ENCODE data around the gene PDCD7.
A peak's percentile ranks its signal among the peaks of the same experiment; 100 is the strongest.
"Not testable (repeated sequence)": the region's sequence is repeated elsewhere in the genome, so short reads cannot be mapped to it uniquely, and the experiment has no call there.

Gene PDCD7

DNA sequence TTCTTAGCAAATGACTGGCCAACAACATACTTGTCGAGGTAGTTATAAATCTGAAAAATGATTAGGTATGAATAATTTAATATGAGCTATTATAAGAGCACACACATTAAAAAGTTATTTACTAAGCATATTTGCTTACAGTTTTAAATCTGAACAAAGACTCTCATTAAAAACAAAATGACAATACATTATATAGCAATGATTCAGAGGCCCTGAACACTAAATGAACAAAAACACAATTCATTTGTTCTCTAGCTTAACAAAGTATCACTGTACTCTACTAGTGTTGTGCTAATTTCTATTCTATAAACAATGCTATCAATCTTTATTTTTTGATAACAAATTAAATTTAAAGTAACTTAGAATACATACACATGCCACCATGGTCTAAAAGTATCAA is 30.5 kb upstream of the PDCD7 start:
- peaks cover 8 to 19% of the 10 kb centered on the region in 2 donors for H3K36me3 ChIP-seq (ENCODE audit: control insufficient read depth in 1 of 2, insufficient read depth in 2 of 2, low read length in 2 of 2)

DNA sequence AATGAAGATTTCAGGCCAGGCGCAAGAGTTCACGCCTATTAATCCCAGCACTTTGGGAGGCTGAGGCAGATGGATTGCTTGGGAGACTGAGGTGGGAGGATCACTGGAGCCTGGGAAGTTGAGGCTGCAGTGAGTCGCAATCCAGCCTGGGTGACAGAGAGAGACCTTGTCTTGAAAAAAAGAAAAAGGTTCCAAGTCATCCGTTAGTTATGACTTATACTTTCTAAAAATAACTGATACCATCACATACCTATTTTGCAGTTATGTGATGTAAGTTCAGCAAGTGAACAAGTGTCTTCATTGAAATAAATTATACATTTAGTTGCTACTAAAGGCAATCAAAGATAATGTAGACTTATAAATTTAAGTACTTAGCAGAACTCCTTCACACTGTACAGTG is 29.4 kb upstream of the PDCD7 start:
- Histone ChIP-seq H3K4me1 (ENCODE audit: control insufficient read depth in 1 of 2, insufficient read depth in 2 of 2, low read length in 2 of 2) (no peaks in the 10 kb centered on the region), H3K27ac (ENCODE audit: low read length) (no peak overlapping the region), H3K4me3 (ENCODE audit: low read depth in 1 of 2, low read length in 2 of 2) (no peak overlapping the region), H3K36me3 (ENCODE audit: control insufficient read depth in 1 of 2, insufficient read depth in 2 of 2, low read length in 2 of 2) (peaks cover 14 to 30% of the 10 kb centered on the region in 2 donors), H3K27me3 (ENCODE audit: low read depth, low read length) (no peaks in the 10 kb centered on the region), H3K9me3 (ENCODE audit: control insufficient read depth in 1 of 2, low read length in 2 of 2) (no peaks in the 10 kb centered on the region)

More for the DNA sequence above, 30.5 kb upstream of the PDCD7 start:
- H3K27me3 ChIP-seq (ENCODE audit: low read depth, low read length), result no peaks in the 10 kb centered on the region
- no peaks in the 10 kb centered on the region for H3K4me1 ChIP-seq (ENCODE audit: control insufficient read depth in 1 of 2, insufficient read depth in 2 of 2, low read length in 2 of 2)
- H3K27ac ChIP-seq (ENCODE audit: low read length), result no peak overlapping the region
- no peaks in the 10 kb centered on the region for H3K9me3 ChIP-seq (ENCODE audit: control insufficient read depth in 1 of 2, low read length in 2 of 2)
- H3K4me3 ChIP-seq (ENCODE audit: low read depth in 1 of 2, low read length in 2 of 2), result no peak overlapping the region

DNA sequence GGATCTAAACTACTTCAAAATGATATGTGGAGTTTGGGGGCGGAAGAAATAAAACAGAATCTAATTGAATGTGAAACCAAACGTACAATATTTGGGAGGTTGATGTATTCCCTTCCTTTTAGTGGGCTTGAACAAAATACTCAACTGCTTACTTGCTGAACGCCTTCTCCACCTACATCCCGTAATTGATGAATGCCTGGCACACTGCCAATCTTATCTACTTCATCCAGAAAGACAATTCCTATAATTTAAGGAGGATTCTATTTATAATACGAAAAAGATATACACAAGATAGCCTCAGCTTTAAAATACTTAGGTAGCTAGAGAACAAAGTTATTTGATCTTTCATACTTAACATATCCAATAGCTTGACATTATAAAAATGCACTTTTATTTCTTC is 23.1 kb upstream of the PDCD7 start:
- no peaks in the 10 kb centered on the region for H3K27me3 ChIP-seq (ENCODE audit: low read depth, low read length)
- no peak overlapping the region for H3K4me3 ChIP-seq (ENCODE audit: low read depth in 1 of 2, low read length in 2 of 2)
- no peak overlapping the region for H3K27ac ChIP-seq (ENCODE audit: low read length)
- H3K4me1 ChIP-seq (ENCODE audit: control insufficient read depth in 1 of 2, insufficient read depth in 2 of 2, low read length in 2 of 2), result no peaks in the 10 kb centered on the region
- H3K36me3 ChIP-seq (ENCODE audit: control insufficient read depth in 1 of 2, insufficient read depth in 2 of 2, low read length in 2 of 2), result peaks cover 55 to 58% of the 10 kb centered on the region in 2 donors
- H3K9me3 ChIP-seq (ENCODE audit: control insufficient read depth in 1 of 2, low read length in 2 of 2), result no peaks in the 10 kb centered on the region

DNA sequence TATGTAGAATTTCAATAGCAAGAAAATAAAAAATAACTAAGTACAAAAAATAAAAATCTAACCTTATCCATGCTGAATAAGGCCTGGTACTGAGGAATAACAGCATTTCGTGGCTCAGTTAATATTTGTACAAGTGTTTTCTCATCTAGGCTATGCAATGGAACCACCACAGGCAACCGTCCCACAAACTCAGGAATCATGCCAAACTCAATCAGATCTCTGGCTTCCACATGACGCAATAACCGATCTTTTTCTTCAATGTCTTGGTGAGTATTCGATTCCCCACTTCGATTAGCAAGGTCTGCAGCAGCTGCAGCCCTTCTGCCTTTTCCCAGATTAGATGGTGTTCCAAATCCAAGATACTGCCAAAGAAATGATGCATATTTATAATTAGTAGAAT is 21.1 kb upstream of the PDCD7 start:
- H3K9me3 ChIP-seq (ENCODE audit: control insufficient read depth in 1 of 2, low read length in 2 of 2), result no peaks in the 10 kb centered on the region
- no peaks in the 10 kb centered on the region for H3K27me3 ChIP-seq (ENCODE audit: low read depth, low read length)
- peaks cover 56 to 71% of the 10 kb centered on the region in 2 donors for H3K36me3 ChIP-seq (ENCODE audit: control insufficient read depth in 1 of 2, insufficient read depth in 2 of 2, low read length in 2 of 2)
- H3K4me3 ChIP-seq (ENCODE audit: low read depth in 1 of 2, low read length in 2 of 2), result no peak overlapping the region
- H3K27ac ChIP-seq (ENCODE audit: low read length), result no peak overlapping the region
- no peaks in the 10 kb centered on the region for H3K4me1 ChIP-seq (ENCODE audit: control insufficient read depth in 1 of 2, insufficient read depth in 2 of 2, low read length in 2 of 2)

DNA sequence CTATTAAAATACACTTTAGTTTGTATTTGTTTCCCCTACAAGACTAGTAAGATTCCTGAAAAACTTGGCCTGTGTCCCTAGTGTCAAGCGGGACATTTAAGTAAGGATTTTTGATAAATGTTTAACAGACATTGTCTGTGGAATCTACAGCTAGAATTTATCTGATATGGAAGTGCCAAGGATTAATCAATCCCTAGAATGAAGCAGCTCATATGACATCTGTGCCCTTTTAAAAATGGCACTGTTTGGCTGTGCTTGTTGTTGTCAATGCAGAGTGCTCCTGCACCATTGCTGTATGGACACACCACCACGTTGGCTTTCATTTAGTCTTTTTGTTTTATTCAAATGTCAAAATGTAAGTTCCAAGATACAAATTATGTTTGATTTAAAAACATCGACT is 14.3 kb upstream of the PDCD7 start:
- no peaks in the 10 kb centered on the region for H3K27me3 ChIP-seq (ENCODE audit: low read depth, low read length)
- H3K27ac ChIP-seq (ENCODE audit: low read length), result no peak overlapping the region
- no peaks in the 10 kb centered on the region for H3K4me1 ChIP-seq (ENCODE audit: control insufficient read depth in 1 of 2, insufficient read depth in 2 of 2, low read length in 2 of 2)
- no peak overlapping the region for H3K4me3 ChIP-seq (ENCODE audit: low read depth in 1 of 2, low read length in 2 of 2)
- peaks cover 19 to 33% of the 10 kb centered on the region in 2 donors for H3K36me3 ChIP-seq (ENCODE audit: control insufficient read depth in 1 of 2, insufficient read depth in 2 of 2, low read length in 2 of 2)
- no peaks in the 10 kb centered on the region for H3K9me3 ChIP-seq (ENCODE audit: control insufficient read depth in 1 of 2, low read length in 2 of 2)

DNA sequence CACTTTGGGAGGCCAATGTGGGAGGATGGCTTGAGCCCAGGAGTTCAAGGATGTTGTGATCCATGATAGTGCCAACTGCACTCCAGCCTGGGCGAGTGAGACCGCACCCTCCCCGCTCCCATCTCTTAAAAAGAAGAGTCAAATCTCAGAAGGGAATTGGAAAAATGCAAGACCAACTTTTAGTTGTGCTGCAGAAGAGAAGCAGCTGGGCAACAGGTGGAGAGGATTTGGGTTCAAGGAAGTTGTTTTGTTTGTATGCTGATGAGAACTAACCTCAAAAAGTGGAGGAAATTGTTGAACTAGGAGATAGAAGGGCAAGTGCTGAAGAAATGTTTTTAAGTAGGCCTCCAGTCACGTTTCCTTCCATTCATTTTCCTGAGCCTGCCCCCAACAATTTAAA is 12.8 kb upstream of the PDCD7 start:
- H3K4me3 ChIP-seq (ENCODE audit: low read depth in 1 of 2, low read length in 2 of 2), result no peak overlapping the region
- H3K4me1 ChIP-seq (ENCODE audit: control insufficient read depth in 1 of 2, insufficient read depth in 2 of 2, low read length in 2 of 2), result no peaks in the 10 kb centered on the region
- H3K27me3 ChIP-seq (ENCODE audit: low read depth, low read length), result no peaks in the 10 kb centered on the region
- no peak overlapping the region for H3K27ac ChIP-seq (ENCODE audit: low read length)
- no peaks in the 10 kb centered on the region for H3K9me3 ChIP-seq (ENCODE audit: control insufficient read depth in 1 of 2, low read length in 2 of 2)
- H3K36me3 ChIP-seq (ENCODE audit: control insufficient read depth in 1 of 2, insufficient read depth in 2 of 2, low read length in 2 of 2), result peaks cover 19 to 30% of the 10 kb centered on the region in 2 donors

DNA sequence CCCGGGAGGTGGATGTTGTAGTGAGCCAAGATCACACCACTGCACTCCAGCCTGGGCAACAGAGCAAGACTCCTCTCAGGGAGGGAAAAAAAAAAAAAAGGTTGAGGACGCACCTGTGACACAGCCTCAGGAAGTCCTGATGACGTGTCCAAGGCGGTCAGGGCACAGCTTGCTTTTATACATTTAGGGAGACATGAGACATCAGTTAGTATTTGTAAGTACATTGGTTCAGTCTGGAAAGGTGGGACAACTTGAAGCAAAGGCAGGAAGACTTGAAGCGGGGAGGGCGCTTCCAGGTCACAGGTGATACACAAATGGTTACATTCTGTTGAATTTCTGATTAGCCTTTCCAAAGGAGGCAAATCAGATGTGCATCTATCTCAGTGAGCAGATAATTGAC is 5.0 kb upstream of the PDCD7 start:
- H3K4me3 ChIP-seq (ENCODE audit: low read depth in 1 of 2, low read length in 2 of 2); H3K9me3 ChIP-seq (ENCODE audit: control insufficient read depth in 1 of 2, low read length in 2 of 2); H3K36me3 ChIP-seq (ENCODE audit: control insufficient read depth in 1 of 2, insufficient read depth in 2 of 2, low read length in 2 of 2); H3K4me1 ChIP-seq (ENCODE audit: control insufficient read depth in 1 of 2, insufficient read depth in 2 of 2, low read length in 2 of 2); H3K27me3 ChIP-seq (ENCODE audit: low read depth, low read length); H3K27ac ChIP-seq (ENCODE audit: low read length): not testable (repeated sequence)

DNA sequence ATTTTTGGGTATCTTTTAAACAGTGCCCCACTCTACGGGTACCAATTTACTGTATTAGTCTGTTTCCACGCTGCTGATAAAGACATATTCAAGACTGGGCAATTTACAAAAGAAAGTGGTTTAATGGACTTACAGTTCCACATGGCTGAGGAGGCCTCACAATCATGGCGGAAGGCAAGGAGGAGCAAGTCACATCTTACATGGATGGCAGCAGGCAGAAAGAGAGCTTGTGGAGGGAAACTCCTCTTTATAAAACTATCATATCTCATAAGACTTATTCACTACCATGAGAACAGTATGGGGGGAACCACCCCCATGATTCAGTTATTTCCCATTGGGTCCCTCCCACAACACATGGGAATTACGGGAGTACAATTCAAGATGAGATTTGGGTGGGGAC is 4.3 kb upstream of the PDCD7 start:
- H3K9me3 ChIP-seq (ENCODE audit: control insufficient read depth in 1 of 2, low read length in 2 of 2); H3K36me3 ChIP-seq (ENCODE audit: control insufficient read depth in 1 of 2, insufficient read depth in 2 of 2, low read length in 2 of 2); H3K27ac ChIP-seq (ENCODE audit: low read length); H3K4me1 ChIP-seq (ENCODE audit: control insufficient read depth in 1 of 2, insufficient read depth in 2 of 2, low read length in 2 of 2); H3K27me3 ChIP-seq (ENCODE audit: low read depth, low read length); H3K4me3 ChIP-seq (ENCODE audit: low read depth in 1 of 2, low read length in 2 of 2): not testable (repeated sequence)

DNA sequence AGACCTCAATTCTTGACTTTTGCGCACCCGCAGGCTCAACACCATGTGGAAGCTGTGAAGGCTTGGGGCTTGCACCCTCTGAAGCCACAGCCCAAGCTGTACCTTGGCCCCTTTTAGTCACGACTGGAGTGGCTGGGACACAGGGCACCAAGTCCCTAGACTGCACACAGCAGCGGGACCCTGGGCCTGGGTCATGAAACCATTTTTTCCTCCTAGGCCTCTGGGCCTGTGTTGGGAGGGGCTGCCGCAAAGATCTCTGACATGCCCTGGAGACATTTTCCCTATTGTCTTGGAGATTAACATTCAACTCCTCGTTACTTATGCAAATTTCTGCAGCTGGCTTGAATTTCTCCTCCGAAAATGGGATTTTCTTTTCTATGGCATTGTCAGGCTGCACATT is 3.5 kb upstream of the PDCD7 start:
- not testable (repeated sequence) for H3K27me3 ChIP-seq (ENCODE audit: low read depth, low read length); H3K4me3 ChIP-seq (ENCODE audit: low read depth in 1 of 2, low read length in 2 of 2); H3K9me3 ChIP-seq (ENCODE audit: control insufficient read depth in 1 of 2, low read length in 2 of 2); H3K27ac ChIP-seq (ENCODE audit: low read length); H3K36me3 ChIP-seq (ENCODE audit: control insufficient read depth in 1 of 2, insufficient read depth in 2 of 2, low read length in 2 of 2)
- H3K4me1 ChIP-seq (ENCODE audit: control insufficient read depth in 1 of 2, insufficient read depth in 2 of 2, low read length in 2 of 2), result peaks cover 3 to 13% of the 10 kb centered on the region in 2 donors

DNA sequence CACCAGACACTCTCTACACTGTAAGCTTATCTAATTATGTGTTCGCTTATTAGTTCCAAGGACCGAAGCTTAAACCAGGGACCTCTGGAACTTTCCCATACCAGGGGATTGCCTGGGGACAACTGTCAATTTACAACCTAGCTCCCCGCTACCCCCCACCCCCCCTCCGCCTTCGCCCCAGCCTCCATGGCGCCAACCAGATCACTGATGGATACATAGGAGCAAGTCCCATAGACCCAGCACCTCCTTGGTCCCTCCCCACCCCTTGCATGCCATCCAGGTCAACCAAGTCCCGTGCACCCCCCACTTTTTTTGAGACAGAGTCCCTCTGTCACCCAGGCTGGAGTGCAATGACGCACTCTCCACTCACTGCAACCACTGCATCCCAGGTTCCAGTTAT is 930 bp upstream of the PDCD7 start:
- H3K4me3 ChIP-seq (ENCODE audit: low read depth in 1 of 2, low read length in 2 of 2), result peak overlapping the region in 1 of 2 donors; percentile 87
- peaks cover 0 to 6% of the 10 kb centered on the region in 2 donors for H3K36me3 ChIP-seq (ENCODE audit: control insufficient read depth in 1 of 2, insufficient read depth in 2 of 2, low read length in 2 of 2)

DNA sequence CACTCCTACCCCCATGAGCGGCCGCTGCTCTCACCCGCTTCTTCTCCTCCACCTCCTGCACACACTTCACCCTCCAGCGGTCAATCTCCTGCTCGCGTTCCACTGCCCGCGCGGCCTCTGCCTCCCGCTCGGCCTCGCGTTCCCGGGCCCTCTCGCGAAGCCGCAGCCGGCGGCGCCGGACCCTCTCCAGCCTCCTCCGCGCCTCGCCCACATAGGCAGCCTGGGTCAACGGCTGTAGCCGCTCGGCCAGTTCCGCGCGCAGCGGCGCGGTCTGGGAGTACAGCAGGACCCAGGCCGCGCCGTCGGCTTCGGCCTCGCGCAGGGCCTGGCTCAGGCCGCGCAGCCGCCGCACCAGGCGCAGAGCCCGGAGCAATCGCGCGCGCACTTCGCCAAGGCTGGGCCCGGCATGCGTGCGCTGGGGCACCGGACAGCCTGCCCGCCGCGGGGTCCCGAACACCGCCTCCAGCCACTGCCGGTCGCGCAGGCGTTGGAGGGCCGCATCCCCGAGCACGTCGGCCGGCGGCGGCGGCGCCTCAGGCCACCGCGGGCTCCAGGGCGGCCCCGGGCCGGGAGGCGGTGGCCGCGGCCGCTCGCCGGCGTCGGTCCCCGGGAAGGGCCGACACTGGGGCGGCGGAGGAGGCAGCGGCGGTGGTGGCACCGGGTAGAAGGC is 595 bp downstream of the PDCD7 start:
- H3K27me3 ChIP-seq (ENCODE audit: low read depth, low read length), result no peaks in the 10 kb centered on the region
- no peaks in the 10 kb centered on the region for H3K9me3 ChIP-seq (ENCODE audit: control insufficient read depth in 1 of 2, low read length in 2 of 2)
- H3K4me1 ChIP-seq (ENCODE audit: control insufficient read depth in 1 of 2, insufficient read depth in 2 of 2, low read length in 2 of 2), result peaks cover 5 to 27% of the 10 kb centered on the region in 2 donors
- no peak overlapping the region for H3K27ac ChIP-seq (ENCODE audit: low read length)
- peaks cover 15 to 22% of the 10 kb centered on the region in 2 donors for H3K36me3 ChIP-seq (ENCODE audit: control insufficient read depth in 1 of 2, insufficient read depth in 2 of 2, low read length in 2 of 2)
- H3K4me3 ChIP-seq (ENCODE audit: low read depth in 1 of 2, low read length in 2 of 2), result peak overlapping the region; percentile 87 to 98

More for the DNA sequence above, 930 bp upstream of the PDCD7 start:
- peaks cover 5 to 27% of the 10 kb centered on the region in 2 donors for H3K4me1 ChIP-seq (ENCODE audit: control insufficient read depth in 1 of 2, insufficient read depth in 2 of 2, low read length in 2 of 2)
- no peak overlapping the region for H3K27ac ChIP-seq (ENCODE audit: low read length)
- no peaks in the 10 kb centered on the region for H3K9me3 ChIP-seq (ENCODE audit: control insufficient read depth in 1 of 2, low read length in 2 of 2)
- H3K27me3 ChIP-seq (ENCODE audit: low read depth, low read length), result no peaks in the 10 kb centered on the region

DNA sequence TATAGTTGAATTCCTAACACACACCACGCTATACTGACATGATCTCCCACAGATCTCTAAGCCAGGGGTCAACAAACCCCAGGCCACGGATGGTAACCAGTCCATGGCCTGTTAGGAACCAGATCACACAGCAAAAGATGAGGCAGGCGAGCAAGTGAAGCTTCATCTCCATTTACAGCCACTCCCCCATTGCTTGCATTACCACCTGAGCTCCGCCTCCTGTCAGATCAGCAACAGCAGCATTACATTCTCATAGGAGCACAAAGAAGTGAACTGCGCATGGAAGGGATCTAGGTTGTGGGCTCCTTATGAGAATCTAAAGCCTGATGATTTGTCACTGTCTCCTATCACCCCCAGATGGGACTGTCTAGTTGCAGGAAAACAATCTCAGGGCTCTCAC is 2.7 kb downstream of the PDCD7 start:
- peaks cover 31 to 33% of the 10 kb centered on the region in 2 donors for H3K36me3 ChIP-seq (ENCODE audit: control insufficient read depth in 1 of 2, insufficient read depth in 2 of 2, low read length in 2 of 2)
- H3K9me3 ChIP-seq (ENCODE audit: control insufficient read depth in 1 of 2, low read length in 2 of 2), result no peaks in the 10 kb centered on the region
- H3K4me1 ChIP-seq (ENCODE audit: control insufficient read depth in 1 of 2, insufficient read depth in 2 of 2, low read length in 2 of 2), result peaks cover 5 to 27% of the 10 kb centered on the region in 2 donors
- no peaks in the 10 kb centered on the region for H3K27me3 ChIP-seq (ENCODE audit: low read depth, low read length)
- no peak overlapping the region for H3K4me3 ChIP-seq (ENCODE audit: low read depth in 1 of 2, low read length in 2 of 2)
- H3K27ac ChIP-seq (ENCODE audit: low read length), result no peak overlapping the region
